ENCODE data around the gene ZNF418.
"Not testable (repeated sequence)": the region's sequence is repeated elsewhere in the genome, so short reads cannot be mapped to it uniquely, and the experiment has no call there.

ZNF418 gene

GRCh38 chr19:57887195-57887941, 47.8 kb downstream of the ZNF418 start:
- H3K4me3 ChIP-seq (ENCODE audit: low read depth, low read length), result peak overlapping the region; percentile 73
- no peaks in the 10 kb centered on the region for H3K9me3 ChIP-seq (ENCODE audit: control insufficient read depth, low read length)
- peaks cover 36% of the 10 kb centered on the region for H3K79me2 ChIP-seq
- TF ChIP-seq CTCF (IDR thresholded peaks at IDR 0.05), result no peak
- H2AFZ ChIP-seq, result peak overlapping the region; percentile 92
- H3K4me1 ChIP-seq, result peaks cover 6% of the 10 kb centered on the region
- no peaks in the 10 kb centered on the region for H3K27me3 ChIP-seq (ENCODE audit: control insufficient read depth, insufficient read depth, low read length)
- H3K36me3 ChIP-seq (ENCODE audit: control insufficient read depth, insufficient read depth, low read length), result no peaks in the 10 kb centered on the region
- no peak overlapping the region for H3K27ac ChIP-seq
- no peak overlapping the region for H3K9ac ChIP-seq
- peak overlapping the region; percentile 88 for H3K4me2 ChIP-seq (ENCODE audit: low read length)

GRCh38 chr19:57886046-57886445, 49.2 kb downstream of the ZNF418 start:
- H3K27ac ChIP-seq, result no peak overlapping the region
- TF ChIP-seq CTCF (IDR thresholded peaks at IDR 0.05), result no peak

DNA sequence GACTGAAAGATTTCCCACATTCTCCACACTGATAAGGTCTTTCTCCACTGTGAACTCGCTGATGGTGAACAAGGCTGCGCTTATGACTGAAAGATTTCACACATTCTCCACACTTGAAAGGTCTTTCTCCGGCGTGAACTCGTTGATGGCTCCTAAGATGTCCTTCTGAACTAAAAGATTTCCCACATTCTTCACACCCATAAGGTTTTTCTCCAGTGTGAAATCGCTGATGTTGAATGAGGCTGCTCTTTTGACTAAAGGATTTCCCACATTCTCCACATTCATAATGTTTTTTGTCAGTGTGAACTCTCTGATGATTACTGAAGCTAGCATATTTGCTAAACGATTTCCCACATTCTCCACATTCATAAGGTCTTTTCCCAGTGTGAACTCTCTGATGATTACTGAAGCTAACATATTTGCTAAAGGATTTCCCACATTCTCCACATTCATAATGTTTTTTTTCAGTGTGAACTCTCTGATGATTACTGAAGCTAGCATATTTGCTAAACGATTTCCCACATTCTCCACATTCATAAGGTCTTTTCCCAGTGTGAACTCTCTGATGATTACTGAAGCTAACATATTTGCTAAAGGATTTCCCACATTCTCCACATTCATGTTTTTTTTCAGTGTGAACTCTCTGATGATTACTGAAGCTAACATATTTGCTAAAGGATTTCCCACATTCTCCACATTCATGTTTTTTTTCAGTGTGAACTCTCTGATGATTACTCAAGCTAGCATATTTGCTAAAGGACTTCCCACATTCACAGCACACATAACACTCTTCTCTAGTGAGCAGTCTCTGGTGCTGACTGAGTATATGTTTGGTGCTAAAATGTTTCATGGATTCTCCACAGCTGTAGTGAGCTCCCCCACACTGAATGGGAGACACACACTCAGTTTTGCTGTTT, 61.1 kb downstream of the ZNF418 start:
- not testable (repeated sequence) for H3K27ac ChIP-seq; H3K9ac ChIP-seq; H3K27me3 ChIP-seq (ENCODE audit: control insufficient read depth, insufficient read depth, low read length); H3K4me3 ChIP-seq (ENCODE audit: low read depth, low read length); H3K4me2 ChIP-seq (ENCODE audit: low read length); H3K4me1 ChIP-seq; H3K36me3 ChIP-seq (ENCODE audit: control insufficient read depth, insufficient read depth, low read length); H2AFZ ChIP-seq; H3K9me3 ChIP-seq (ENCODE audit: control insufficient read depth, low read length)
- peaks cover 17% of the 10 kb centered on the region for H3K79me2 ChIP-seq

More at GRCh38 chr19:57886046-57886445, 49.2 kb downstream of the ZNF418 start:
- no peak overlapping the region for H3K4me3 ChIP-seq (ENCODE audit: low read depth, low read length)
- no peaks in the 10 kb centered on the region for H3K9me3 ChIP-seq (ENCODE audit: control insufficient read depth, low read length)
- H3K79me2 ChIP-seq, result peaks cover 36% of the 10 kb centered on the region
- H3K4me1 ChIP-seq, result peaks cover 6% of the 10 kb centered on the region
- no peak overlapping the region for H3K9ac ChIP-seq
- H3K4me2 ChIP-seq (ENCODE audit: low read length), result no peak overlapping the region
- no peaks in the 10 kb centered on the region for H3K36me3 ChIP-seq (ENCODE audit: control insufficient read depth, insufficient read depth, low read length)
- no peak overlapping the region for H2AFZ ChIP-seq
- no peaks in the 10 kb centered on the region for H3K27me3 ChIP-seq (ENCODE audit: control insufficient read depth, insufficient read depth, low read length)

DNA sequence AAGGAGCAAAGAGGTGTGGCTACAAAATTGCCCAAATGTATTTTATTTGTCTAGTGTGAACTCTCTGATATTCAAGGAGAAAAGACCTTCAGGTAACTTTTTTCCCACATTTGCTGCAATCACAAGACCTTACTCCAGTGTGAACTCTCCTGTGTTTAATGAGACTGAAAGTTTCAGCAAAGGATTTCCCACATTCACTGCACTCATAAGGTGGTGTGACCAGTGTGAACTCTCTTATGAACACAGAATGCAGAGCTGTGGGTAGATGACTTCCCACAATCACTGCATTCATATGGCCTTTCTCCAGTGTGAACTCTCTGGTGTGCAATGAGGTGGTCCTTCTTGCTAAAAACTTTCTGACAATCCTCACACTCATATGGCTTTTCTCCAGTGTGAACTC, 62.8 kb downstream of the ZNF418 start:
- H3K9me3 ChIP-seq (ENCODE audit: control insufficient read depth, low read length), result no peaks in the 10 kb centered on the region
- no peaks in the 10 kb centered on the region for H3K4me1 ChIP-seq

More for the DNA sequence above, 62.8 kb downstream of the ZNF418 start:
- no peak overlapping the region for H2AFZ ChIP-seq
- H3K27ac ChIP-seq, result no peak overlapping the region
- no peak for TF ChIP-seq CTCF (IDR thresholded peaks at IDR 0.05)
- H3K36me3 ChIP-seq (ENCODE audit: control insufficient read depth, insufficient read depth, low read length), result peaks cover 4% of the 10 kb centered on the region
- H3K4me2 ChIP-seq (ENCODE audit: low read length), result no peak overlapping the region
- H3K27me3 ChIP-seq (ENCODE audit: control insufficient read depth, insufficient read depth, low read length), result no peaks in the 10 kb centered on the region
- no peak overlapping the region for H3K4me3 ChIP-seq (ENCODE audit: low read depth, low read length)
- H3K9ac ChIP-seq, result no peak overlapping the region
- H3K79me2 ChIP-seq, result peaks cover 12% of the 10 kb centered on the region
